Stimulated activated CD4-positive, alpha-beta T cell treated with anti-CD3 and anti-CD28 coated beads, TNF-alpha, amount 100 ng/mL, for 1 hour (primary cell): ENCODE data around the gene RUNX2.

Source experiments
- DNase-seq, 3 donors: peaks; one replicate each; pipeline ENCODE4 v3.0.0-alpha.2; 2020; ENCODE audit warnings: low read depth in 3 of 3, low spot score in 1 of 3

RUNX2 gene

DNA sequence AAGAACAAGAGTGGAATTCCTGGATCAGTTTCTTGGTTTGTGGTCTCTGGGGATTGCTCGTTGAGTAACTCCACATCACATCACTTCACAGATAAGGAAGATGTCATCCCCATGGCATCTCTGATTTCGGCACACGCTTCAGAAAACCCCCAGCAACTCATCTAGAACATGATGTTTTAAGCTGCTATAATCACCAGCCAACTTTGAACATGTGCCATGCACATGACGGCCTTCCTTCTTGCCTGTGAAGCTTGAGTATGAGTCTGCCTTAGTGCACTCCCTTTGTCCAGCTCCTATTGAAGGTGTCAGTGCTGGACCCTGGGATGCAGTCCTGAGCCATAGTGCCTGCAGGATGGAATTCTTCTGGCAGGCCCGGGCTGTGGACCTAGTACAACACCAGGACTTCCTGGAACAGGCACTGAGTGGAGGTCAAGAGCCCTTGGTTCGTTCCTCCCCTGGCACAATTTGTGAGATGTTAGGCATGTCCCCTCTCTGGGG is 281.1 kb downstream of the RUNX2 start:
- DNase-seq: no peak

DNA sequence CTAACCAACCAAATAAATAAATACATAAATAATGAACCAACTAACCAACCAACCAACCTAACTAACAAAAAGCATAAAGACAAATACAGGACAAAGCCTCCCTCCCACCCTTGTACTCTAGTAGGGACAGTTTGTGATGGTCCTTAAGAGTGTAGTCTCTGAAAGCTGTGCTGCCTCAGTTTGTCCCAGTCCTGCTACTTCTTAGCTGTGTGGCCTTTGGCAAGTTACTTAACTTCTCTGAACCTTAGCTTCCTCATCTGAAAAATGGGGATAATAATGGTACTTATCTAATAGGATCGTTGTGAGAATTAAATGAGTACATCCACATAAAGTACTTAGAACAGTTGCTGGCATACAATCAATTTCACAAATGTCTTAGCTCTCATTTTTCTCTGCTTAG is 282.2 kb downstream of the RUNX2 start:
- no peak for DNase-seq

DNA sequence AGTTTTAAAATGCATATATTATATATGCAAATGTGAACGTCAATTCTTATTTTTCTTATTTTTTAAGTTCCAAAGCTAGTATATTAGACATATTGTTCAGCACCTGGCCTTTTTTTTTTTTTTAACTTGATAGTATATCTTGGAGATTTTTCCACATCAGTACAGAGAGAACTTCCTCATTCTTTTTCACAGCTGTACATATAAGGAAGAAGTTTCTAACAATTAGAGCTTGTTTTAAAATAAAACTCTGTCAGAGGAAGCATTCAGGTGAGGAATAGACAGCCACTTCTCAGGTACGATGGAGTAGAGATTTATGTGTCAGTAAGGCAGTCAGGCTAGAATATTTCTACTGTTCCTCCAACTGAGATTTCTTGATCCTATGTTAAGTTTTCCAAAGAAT is 282.7 kb downstream of the RUNX2 start:
- no peak for DNase-seq

DNA sequence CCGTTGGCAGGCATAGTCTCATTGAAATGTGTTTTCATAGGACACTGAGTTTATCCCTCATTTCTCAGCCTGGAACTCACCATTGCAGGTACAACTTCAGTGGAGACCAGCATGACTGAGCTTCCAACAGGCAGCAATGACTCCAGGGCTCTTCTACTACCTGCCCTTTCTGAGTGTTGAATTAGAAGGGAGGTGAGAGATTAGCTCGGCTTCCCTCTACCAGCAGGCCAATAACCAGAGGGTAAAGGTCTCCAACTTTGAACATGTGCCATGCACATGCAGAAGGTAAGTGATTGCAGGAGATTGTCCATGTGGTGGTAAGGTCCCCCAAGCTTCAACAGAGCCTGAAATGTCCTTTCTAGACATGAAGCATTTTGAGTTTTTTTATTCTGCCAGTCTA is 283.4 kb downstream of the RUNX2 start:
- no peak for DNase-seq

DNA sequence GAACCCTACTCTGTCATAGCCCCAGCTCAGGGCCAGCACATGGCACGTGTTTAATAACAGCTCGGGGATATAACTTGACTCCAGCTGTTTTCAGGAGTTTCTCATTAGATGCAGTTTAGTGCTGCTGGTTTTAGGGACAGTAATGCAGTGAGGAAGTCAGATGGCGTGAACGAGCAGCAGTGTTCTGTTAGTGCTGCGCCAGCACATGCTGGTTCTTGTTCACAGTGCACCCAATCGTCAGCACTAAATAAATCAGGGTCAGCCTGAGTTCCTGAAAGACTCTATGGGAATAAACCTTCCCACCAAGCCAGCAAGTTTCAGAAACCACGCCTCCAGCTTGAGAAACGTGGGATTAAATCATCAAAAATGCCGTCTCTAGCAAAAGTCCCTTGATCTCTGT is 285.5 kb downstream of the RUNX2 start:
- DNase-seq: no peak

DNA sequence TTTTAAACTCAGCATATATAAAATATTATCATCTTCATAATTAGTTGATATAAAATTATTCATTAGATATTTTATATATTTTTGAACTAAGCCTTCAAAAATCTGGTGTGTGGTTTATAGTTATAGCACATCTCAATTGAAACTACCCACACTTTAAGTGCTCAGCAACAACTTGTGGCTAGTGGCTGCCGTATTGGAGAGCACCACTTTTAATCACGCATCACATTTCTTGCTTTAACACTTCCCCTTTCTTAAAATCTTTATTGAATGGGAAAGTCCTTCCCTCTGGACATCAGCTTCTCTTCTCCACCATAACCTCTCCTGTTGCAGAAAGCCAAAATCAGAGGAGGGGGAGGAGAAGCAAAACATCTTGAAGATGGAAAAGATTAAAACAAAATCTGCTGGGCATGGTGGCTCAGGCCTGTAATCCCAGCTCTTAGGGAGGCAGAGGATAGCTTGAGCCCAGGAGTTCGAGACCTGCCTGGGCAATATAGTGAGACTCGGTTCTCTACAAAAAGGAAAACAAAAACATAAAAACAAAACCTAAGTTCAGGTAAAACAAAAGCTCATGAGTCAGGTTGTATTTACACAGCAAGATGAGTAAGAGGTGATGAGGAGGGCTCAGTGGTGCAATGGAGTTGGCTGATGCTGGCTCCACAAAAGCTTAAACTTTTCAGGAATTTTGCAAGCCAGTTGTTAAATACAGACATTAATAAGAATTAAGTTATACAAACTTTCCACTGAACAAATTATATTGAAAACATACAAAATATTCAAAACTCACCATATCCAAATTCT is 286.6 kb downstream of the RUNX2 start:
- DNase-seq: no peak

DNA sequence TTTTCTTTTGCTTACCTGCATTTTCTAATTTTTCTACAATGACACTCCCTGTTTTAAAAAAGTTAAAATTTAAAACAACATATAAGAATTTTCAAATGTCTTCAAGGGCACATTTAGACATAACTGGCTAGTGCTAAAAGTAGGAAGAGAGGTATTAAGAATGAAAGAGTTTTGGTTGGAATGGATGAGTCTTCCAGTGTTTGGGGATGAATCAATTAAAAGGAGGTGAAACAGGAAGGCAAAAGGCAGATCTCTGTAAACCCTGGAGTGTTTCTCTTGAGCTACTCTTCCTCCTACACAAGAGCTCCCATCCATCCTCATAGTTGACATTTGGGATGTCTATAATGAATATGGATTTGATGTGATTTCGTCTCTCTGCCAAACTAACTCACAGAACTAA is 288.1 kb downstream of the RUNX2 start:
- no peak for DNase-seq

DNA sequence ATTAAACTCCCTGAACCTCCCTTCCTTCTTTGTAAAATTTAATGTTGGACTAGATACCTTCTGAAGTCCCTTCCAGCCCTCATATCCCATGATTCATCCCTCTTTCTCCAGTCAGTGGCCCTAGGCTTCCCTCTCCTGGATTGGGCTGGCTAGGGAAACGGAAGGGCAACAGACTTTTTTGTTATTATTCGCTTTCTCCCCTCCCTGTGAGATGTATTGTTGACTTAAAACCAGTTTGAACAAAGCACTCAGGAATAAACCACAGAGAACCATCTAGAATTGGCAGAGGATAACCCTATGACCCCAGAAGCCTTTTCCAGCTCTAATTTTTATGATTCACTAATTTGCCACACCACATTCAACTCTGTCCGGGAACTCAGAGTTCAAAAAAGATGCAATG is 289.3 kb downstream of the RUNX2 start:
- DNase-seq: no peak

DNA sequence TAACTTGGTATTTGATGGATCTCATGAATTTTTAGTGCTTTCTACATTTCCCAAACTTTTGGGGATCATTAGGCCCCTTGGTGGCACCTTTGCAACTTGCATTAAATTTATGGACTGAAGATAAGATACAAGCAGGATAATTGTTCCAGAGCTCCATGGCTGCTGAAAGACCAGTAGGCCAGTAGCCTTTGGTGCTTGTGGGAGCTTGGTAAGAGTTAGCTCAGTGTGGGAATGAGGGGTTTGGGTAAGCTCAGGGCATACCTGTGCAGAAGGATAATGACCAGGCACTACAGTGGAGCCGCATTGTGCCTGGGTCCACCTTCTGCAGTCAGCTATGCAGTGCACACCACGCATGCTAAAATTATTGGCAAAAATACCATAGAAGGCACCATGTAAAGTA is 290.1 kb downstream of the RUNX2 start:
- no peak for DNase-seq

DNA sequence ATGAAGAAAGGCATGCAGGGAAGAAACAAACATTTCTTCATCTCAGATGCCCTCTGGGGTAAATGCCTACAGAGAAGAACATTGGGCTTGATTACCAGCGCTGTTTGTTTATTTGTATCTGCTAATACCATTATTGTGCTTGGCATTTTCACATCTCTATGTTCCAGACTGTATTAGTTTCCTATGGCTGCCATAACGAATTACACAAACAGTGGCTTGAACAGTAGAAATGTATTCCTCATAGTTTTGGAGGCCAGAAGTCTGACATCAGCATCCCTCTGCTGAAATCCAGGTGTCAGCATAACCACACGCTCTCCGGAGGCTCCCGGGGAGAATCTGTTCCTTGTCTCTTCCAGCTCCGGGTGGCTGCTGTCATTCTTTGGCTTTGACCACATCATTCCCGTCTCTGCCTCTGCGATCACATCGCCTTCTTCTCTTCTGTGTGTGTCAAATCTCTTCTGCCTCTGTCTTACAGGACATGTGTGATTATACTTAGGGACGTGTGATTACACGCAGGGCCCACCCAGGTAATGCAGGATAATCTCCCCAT is 291.2 kb downstream of the RUNX2 start:
- no peak for DNase-seq

DNA sequence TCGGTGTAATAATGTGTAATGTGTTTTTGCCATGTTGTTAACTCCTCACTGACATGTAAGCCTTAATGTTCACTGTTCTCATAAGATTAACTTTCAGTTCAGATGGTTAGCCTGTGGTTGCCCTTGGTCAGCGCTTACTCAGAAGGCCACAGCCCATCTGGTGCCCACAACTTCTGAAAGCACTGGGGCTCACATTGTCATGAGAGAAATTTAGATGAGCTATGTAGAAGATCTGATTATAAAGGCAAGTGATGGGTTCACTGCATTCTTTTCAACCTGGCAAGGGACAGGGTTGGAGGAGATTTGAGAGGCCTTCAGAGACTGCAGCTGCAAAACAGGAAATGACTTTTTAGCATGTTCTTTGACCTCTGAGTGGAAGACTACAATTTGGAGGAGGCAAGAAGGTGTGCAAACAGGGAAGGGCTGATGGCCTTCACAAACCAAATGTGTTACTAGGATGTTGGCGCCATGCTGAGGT is 291.9 kb downstream of the RUNX2 start:
- DNase-seq: no peak

DNA sequence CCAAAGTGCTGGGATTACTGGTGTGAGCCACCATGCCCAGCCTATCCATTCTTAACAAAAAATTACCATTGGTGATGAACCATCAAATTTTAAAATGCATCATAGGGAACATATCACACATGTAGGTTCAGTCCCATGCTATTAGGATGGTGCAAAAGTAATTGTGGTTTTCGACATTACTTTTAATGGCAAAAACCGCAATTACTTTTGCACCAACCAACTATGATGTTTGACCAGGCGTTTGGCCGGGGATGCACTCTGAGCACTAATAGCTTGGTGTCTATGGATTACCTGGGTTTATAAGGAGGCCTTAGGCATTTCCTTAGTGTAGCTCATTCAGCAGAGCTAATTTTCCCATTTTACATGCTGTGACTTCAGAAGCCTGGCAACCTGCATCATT is 296.1 kb downstream of the RUNX2 start:
- no peak for DNase-seq

DNA sequence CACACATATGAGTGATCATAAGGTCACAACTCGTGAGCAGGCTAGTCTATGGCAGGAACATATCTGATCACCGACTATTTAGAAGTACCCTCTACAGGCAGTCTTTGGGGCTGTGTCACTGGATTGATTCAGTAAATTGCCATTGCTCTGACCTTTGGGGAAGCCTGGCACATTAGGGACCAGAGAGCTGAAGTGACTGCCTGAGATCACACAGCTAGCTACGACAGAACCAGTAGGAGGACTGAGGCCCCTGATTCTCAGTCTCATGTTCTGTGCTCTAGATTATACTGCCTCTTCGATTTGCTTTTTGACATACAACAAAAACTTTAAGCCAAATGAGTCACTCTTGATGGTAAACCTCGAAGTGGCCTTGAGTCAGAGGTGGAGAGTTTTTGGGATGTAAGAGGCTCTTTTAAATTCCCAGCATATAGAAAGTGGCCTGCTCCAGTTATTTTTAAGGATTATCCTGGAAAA is 297.1 kb downstream of the RUNX2 start:
- no peak for DNase-seq

DNA sequence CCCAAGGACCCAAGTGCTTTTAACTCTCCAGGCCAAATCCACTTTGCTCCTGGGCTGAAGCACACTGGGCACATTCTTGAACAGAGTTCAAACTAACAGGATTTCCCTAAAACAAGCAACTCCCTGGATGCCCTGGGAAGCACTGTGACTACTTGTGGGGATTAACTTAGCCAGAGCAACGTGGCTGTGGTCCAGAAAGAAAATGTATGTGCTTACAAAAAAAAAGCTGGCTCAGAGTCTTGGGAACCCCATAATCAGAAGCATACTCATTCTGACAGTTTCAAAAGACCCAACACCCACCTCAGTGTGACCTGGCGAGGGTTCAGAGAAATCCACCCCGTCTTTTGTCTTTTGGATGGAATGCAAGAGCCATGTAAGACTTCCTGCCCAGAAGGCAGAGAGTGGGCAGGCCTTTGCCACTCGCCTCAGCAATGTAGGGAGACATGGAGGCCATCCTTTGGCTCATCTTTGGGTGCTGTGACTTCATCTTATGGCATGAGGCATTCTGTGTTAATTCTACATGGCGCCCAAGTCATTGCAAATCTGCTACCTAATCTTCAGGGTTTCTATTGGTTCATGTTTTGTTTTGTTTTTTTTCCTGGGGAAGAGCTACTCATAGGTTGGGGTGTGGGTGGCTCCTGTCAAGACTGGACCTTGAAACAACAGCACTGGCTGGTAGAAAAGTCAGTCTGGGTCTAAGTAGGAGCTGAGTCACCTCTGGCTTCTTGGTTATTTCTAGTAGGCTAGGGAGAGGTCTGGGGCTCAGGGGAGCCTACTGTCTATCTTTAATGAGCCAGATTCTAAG is 298.2 kb downstream of the RUNX2 start:
- no peak for DNase-seq

DNA sequence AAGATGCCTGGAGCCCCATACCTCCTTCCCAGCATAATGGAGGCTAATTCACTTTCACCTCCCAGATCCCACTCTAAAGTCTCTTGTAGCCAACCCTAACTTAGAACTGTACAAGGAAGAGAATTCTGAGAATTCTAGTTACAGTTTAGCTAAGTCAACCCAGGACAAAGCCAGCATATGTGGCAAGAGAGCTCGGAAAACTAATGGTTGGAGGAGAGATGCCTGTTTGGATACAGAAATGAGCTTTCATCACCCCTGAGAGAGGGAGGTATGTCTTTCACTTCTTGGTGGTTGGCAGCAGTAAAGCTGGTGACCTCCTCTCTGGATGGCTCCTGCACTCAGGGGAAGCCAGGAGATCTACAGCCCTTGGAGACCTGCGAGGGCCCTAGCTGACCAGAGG is 302.2 kb downstream of the RUNX2 start:
- no peak for DNase-seq

DNA sequence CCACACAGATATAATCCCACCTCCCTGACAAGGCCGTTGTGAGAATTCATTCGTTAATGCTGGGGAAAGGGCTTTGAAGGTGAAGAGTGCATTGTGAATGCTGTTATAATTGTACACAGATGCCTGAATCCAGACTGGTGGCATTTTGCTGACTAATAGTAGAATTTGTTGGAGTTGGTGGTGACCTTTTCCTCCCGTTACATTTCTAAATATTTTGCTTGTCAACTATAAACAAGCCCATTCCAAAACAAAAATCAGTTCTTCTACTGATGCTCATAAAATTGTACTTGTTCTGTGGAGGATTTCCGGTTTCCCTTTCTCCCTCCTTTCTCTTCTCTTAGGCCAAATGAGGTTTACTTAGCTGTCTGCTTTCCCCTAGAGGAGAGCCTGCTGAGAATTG is 302.7 kb downstream of the RUNX2 start:
- no peak for DNase-seq

DNA sequence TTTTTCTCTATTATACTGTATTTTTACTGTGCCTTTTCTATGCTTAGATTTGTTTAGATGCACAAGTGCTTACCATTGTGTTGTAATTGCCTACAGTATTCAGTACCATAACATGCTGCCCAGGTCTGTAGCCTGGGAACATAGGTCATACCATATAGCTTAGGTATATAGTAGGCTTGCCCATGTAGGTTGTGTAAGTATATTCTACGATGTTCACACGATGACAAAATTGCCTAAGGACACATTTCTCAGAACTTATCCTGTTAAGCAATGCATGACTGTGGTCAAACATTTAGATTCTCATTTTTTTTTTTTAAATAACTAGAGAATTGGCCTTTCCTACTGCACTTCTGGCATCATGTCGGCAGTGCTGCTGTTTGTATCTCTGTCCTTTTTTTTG is 303.3 kb downstream of the RUNX2 start:
- DNase-seq: no peak

DNA sequence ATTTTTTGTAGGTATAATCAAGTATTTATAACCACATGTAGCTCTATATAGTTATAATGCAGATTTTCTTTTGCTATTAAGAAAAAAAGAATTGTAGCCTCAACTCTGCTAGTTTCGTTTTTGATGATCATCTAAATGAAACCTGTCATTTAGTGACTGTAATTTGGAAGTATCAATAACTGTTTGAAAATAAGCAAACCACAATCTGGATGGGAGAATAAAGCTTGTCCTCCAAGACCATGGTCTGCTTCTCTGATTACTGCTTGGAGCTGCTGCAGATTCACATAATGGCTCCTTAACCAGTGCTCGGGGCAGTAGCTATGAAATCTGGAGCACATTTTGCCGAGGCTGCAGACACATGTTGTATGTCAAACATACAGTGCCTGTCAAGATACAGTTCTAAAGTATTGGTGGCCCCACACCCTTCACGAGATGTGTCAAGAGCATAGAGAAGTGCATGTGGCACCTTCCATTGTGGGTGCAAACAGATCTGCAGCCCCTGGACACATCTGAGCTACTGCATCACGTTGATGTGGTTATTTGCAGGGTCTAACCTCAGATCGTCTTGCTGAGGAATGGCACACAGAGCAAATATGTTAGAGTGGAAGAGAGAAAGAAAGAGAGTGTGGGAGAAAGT is 305.3 kb downstream of the RUNX2 start:
- no peak for DNase-seq

DNA sequence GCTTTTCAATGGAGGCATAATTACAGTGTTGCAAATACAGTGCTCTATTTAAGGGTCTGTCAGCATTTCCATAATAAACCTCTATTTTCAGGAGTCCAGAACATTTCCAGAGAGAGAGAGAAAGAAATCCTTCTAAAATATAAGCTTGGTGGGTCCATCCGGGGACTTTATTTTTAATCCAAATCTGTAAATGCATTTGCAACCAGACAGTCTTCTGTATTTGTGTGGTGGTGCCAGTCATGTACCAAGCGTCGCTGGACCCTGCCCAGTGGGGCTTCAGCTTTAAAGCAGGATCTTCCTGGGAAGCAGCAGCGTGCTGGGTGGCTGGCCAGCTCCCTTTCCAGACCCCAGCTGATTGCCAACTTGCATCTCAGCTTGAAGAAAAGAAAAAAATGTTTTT is 306.1 kb downstream of the RUNX2 start:
- DNase-seq: no peak

DNA sequence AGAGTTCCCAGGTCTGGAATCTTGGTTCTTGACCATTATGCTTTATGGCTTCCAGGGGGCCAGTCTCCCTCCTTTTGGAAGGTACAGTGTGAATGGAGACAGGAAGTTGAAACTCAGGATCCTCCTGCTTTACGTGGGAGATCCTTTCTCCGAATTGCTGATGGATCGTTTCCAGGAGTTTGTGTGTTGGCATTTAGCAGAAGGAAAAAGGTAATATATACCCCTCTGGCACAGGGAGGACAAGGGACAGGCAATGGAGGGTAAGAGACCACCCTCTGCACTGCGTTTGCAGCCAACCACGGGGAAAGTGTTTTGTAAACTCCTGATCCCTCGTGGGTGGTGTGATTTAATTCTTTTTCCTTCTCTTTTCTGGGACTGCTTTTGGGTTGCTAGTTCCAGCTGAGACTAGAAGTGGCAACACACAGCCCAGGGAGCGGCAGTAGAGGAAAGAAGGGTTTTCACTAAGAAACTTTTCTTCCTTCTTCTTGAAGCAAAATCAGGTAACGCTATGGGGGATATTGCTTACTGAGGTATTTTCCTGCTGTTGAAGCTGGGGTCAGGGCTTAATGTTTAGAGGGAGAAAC is 307.2 kb downstream of the RUNX2 start:
- no peak for DNase-seq

DNA sequence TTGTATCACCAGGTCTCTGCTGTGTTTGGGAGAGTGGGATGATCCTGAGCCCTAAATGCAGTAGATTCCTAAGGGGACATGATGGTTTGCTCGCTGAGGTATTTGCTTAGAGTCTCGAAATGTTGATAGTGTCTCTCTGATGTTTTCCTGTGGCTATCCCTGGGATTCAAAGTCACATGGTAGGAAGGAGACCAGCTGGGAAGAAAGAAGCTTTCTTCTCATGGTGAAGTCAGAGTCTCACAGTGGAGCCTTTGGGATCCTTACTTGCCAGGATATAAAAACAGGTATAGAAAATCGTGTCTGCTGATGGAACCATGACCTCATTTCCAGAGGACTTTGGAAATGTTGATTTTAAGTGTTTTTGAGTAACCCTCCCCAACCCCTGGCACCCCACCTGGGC is 308.9 kb downstream of the RUNX2 start:
- no peak for DNase-seq
